GM12878 (cell line): ENCODE results near the gene SLC9A3. TPM values are rescaled to one million over a fixed set of nuclear protein-coding genes. Genes with fewer than 3 reads are reported as not detected.

Experiments
- ATAC-seq: fragments of 200-7000 bp; cut with Tn5 transposase; 3 replicates; pipeline ENCODE4 v1.9.1; 2020; ENCODE audit warnings: mild to moderate bottlenecking, moderate library complexity
- BruUV-seq: library from RNA; stranded (reverse); fragments of 400-500 nt; replicated peaks from 2 replicates; lab custom pipeline; 2021; lab: Mats Ljungman, UMichigan
- CTCF ChIA-PET: fragments of 300-600 bp; sonication (Branson Sonifier 250); formaldehyde crosslinking; extraction: SDS; loops from one replicate; lab custom pipeline; 2021; ENCODE audit warnings: inconsistent platforms; lab: Yijun Ruan, JAX
- POLR2A ChIA-PET: fragments of 350-600 bp; formaldehyde crosslinking; extraction: SDS; loops from one replicate; lab custom pipeline; 2021; ENCODE audit warnings: inconsistent platforms; lab: Charles Lee
- RAD21 ChIA-PET: fragments of 300-600 bp; sonication (Branson Sonifier 250); formaldehyde crosslinking; loops from one replicate; lab custom pipeline; 2023; ENCODE audit warnings: antibody characterized with exemption; ENCODE audit not compliant: unreplicated experiment; lab: Charles Lee
- SMC1A ChIA-PET: fragments of 300-600 bp; sonication (Branson Sonifier 250); formaldehyde crosslinking; loops from one replicate; lab custom pipeline; 2023; ENCODE audit not compliant: unreplicated experiment, uncharacterized antibody; lab: Charles Lee
- DNase-seq: peaks from one replicate; pipeline ENCODE4 v3.0.0-alpha.2; 2011; ENCODE audit warnings: low read depth, low spot score
- FAIRE-seq: peaks from 3 replicates; lab custom pipeline; 2011; peaks lifted over from hg19 to GRCh38; lab: Jason Lieb, UNC
- H2AFZ ChIP-seq: 2 replicates; pipeline ENCODE4 v1.6.0; 2011; ENCODE audit warnings: low read depth, low read length, control low read depth; ENCODE audit not compliant: control insufficient read depth
- H3K27ac ChIP-seq: 2 replicates; pipeline ENCODE4 v1.5.1; 2011; ENCODE audit warnings: control low read depth; ENCODE audit not compliant: control insufficient read depth, insufficient read depth
- H3K27me3 ChIP-seq, 2 experiments: replicated peaks in 1 of 2; 2 replicates each; pipeline versions ENCODE4 v1.6.0 to v1.6.1; 2011; ENCODE audit warnings: low read length in 1 of 2; ENCODE audit not compliant: control insufficient read depth in 2 of 2, insufficient read depth in 2 of 2
- H3K36me3 ChIP-seq, 2 experiments: 2 replicates each; pipeline ENCODE4 v1.5.1; 2011; ENCODE audit warnings: low read length in 1 of 2; ENCODE audit not compliant: control insufficient read depth in 2 of 2, insufficient read depth in 2 of 2
- H3K4me1 ChIP-seq: 2 replicates; pipeline ENCODE4 v1.6.1; 2011; ENCODE audit warnings: mild to moderate bottlenecking, low read length, moderate library complexity, mixed read lengths; ENCODE audit not compliant: control insufficient read depth, insufficient read depth
- H3K4me2 ChIP-seq: 2 replicates; pipeline ENCODE4 v1.6.0; 2011; ENCODE audit warnings: control low read depth; ENCODE audit not compliant: control insufficient read depth, insufficient read depth
- H3K4me3 ChIP-seq: fragments of 200-600 bp; sonication (generic); 2 replicates; pipeline ENCODE4 v1.5.1; 2016
- H3K79me2 ChIP-seq: 2 replicates; pipeline ENCODE4 v1.6.0; 2011; ENCODE audit warnings: low read length; ENCODE audit not compliant: control insufficient read depth, insufficient read depth
- H3K9ac ChIP-seq: 2 replicates; pipeline ENCODE4 v1.8.0; 2011; ENCODE audit warnings: low read length, control low read depth, mixed read lengths; ENCODE audit not compliant: control insufficient read depth, insufficient read depth
- H3K9me3 ChIP-seq: replicated peaks from 3 replicates; pipeline ENCODE4 v1.5.1; 2011; ENCODE audit warnings: mild to moderate bottlenecking, low read length; ENCODE audit not compliant: control insufficient read depth, insufficient read depth
- H4K20me1 ChIP-seq: 2 replicates; pipeline ENCODE4 v1.6.0; 2011; ENCODE audit not compliant: control insufficient read depth, insufficient read depth
- BRCA1 ChIP-seq: IDR thresholded peaks from 2 replicates; pipeline ENCODE4 v1.6.1; 2011; ENCODE audit warnings: low read depth, low read length, improper control_type of control experiment
- CBX3 ChIP-seq: fragments of 200-600 bp; sonication (generic); IDR thresholded peaks from 2 replicates; pipeline ENCODE4 v1.6.1; 2016; ENCODE audit warnings: low read depth, borderline replicate concordance
- FOS ChIP-seq: IDR thresholded peaks from 3 replicates; pipeline ENCODE4 v1.6.1; 2011; ENCODE audit warnings: borderline replicate concordance; ENCODE audit not compliant: insufficient read length; ENCODE audit errors: extremely low read depth
- POLR2A ChIP-seq: IDR thresholded peaks from 2 replicates; pipeline ENCODE4 v1.6.1; 2011; ENCODE audit warnings: low read depth, mild to moderate bottlenecking, low read length
- SREBF2 ChIP-seq: IDR thresholded peaks from 2 replicates; pipeline ENCODE4 v1.6.1; 2012; ENCODE audit warnings: mild to moderate bottlenecking, low read length
- STAT1 ChIP-seq: fragments of 450-650 bp; conservative IDR thresholded peaks from 2 replicates; pipeline ENCODE4 v1.6.1; 2014; ENCODE audit warnings: antibody characterized with exemption, mild to moderate bottlenecking
- TBL1XR1 ChIP-seq: IDR thresholded peaks from 2 replicates; pipeline ENCODE4 v1.6.1; 2012; ENCODE audit warnings: low read depth, low read length, improper control_type of control experiment
- WGBS: methylation state at CpG from one replicate; pipeline ENCODE4 v1.1.6; 2016; ENCODE audit warnings: low lambda C conversion rate; ENCODE audit not compliant: insufficient replicate concordance, insufficient coverage; ENCODE audit errors: missing lambda C conversion rate; 5-methylcytosine and 5-hydroxymethylcytosine counted together
- in situ Hi-C: fragments of 300-500 bp; cut with MboI; formaldehyde crosslinking; loops from 9 replicates; pipeline ENCODE4 v1.14.3; 2018; ENCODE audit warnings: mixed read lengths
- intact Hi-C: fragments of 100-400 bp; cut with micrococcal nuclease; formaldehyde crosslinking; loops from one replicate; pipeline ENCODE4 v1.14.2; 2022; ENCODE audit not compliant: unreplicated experiment
- polyA plus RNA-seq, 11 experiments: library from polyadenylated mRNA; depleted of rRNA in 4 of 11; unstranded in 6 of 11; stranded (reverse) in 5 of 11; fragments of >200 nt; fragmentation: Nextera tagmentation in 4 of 11; fragmentation: Illumina TruSeq in 1 of 11; extraction: Ambion mirVana in 4 of 11; extraction: Trizol in 1 of 11; gene quantifications; 1 replicate in 1 of 11; 2 replicates in 10 of 11; pipeline versions ENCODE4 v1.2.1 to v1.2.3, GENCODE V29; 2011 to 2016; ENCODE audit warnings: inconsistent platforms in 2 of 11, missing spikeins in 2 of 11, low read depth in 1 of 11
- total RNA-seq, 4 experiments: library from RNA; depleted of rRNA in 3 of 4; stranded (reverse); fragments of >200 nt in 3 of 4; fragmentation: Illumina TruSeq in 1 of 4; extraction: Trizol in 1 of 4; gene quantifications; 2 replicates each; pipeline versions ENCODE4 v1.2.1 to v1.2.3, GENCODE V29; 2013 to 2021
- TF ChIP-seq, protein P1 (sequence below): IDR thresholded peaks from 2 replicates; pipeline ENCODE4 v1.6.1; 2011; ENCODE audit warnings: borderline replicate concordance, low read depth, mild to moderate bottlenecking, moderate library complexity, low read length; ENCODE audit not compliant: insufficient read depth, poor library complexity, severe bottlenecking

SLC9A3 gene
- total and polyA plus RNA-seq, 10 of the 15 experiments (the other 5 are each of a cell fraction or from before 2014, with no cell fraction given): 0.04 to 5.2 (median 2.3) TPM; not detected in 1

DNA sequence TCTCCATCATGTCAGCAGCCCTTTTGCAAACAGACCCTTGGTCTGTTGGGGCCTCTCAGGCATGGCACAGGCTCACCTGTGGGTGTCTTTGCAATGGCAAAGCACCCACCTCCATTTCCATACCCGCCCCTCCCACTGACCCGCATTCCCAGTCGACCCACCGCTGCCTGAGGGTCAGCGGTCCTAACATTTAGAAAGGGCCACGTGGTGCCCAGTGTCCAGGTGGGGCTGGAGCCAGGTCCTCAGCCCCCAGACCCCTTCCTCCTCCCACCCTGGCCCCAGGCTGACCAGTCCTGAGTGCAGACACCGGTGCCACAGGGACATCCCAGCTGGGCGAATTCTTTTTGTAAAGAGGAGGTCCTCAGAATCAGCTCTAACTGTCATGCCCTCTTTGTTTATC is 44.6 kb upstream of the SLC9A3 start:
- Histone ChIP-seq H3K27me3 (no peaks in the 10 kb centered on the region; a peak in 1 of 4 replicates), H3K9ac (no peak overlapping the region), H4K20me1 (no peaks in the 10 kb centered on the region), H3K9me3 (no peaks in the 10 kb centered on the region), H3K4me3 (no peak overlapping the region), H3K27ac (no peak overlapping the region), H3K4me1 (no peaks in the 10 kb centered on the region), H3K36me3 (no peaks in the 10 kb centered on the region), H3K4me2 (no peak overlapping the region), H2AFZ (no peak overlapping the region), H3K79me2 (no peaks in the 10 kb centered on the region)
- ATAC-seq: no peak
- ChIA-PET CTCF (no interaction called here), SMC1A (no interaction called here), RAD21 (no interaction called here), POLR2A (no interaction called here)
- no peak for FAIRE-seq
- intact Hi-C loops (no loop called here), in situ Hi-C loops (no loop called here)
- no TSS peak for BruUV-seq
- WGBS: 68% methylated on average over 8 of the region's 8 CpGs
- no peak for DNase-seq
- TF ChIP-seq STAT1: no peak
- TF ChIP-seq, protein P1, sequence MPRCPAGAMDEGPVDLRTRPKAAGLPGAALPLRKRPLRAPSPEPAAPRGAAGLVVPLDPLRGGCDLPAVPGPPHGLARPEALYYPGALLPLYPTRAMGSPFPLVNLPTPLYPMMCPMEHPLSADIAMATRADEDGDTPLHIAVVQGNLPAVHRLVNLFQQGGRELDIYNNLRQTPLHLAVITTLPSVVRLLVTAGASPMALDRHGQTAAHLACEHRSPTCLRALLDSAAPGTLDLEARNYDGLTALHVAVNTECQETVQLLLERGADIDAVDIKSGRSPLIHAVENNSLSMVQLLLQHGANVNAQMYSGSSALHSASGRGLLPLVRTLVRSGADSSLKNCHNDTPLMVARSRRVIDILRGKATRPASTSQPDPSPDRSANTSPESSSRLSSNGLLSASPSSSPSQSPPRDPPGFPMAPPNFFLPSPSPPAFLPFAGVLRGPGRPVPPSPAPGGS: no peak
- no peak for TF ChIP-seq FOS
- no peak for TF ChIP-seq BRCA1
- TF ChIP-seq POLR2A: no peak
- no peak for TF ChIP-seq SREBF2
- TF ChIP-seq TBL1XR1: no peak
- no peak for TF ChIP-seq CBX3
